Common myeloid progenitor, CD34-positive (primary cell): ENCODE data around the gene GLI3.

Experiments
- CTCF ChIA-PET: fragments of 350-600 bp; sonication (Branson Sonifier 250); formaldehyde crosslinking; loops from one replicate; lab custom pipeline; 2021; ENCODE audit warnings: antibody characterized with exemption; lab: Charles Lee
- POLR2A ChIA-PET: fragments of 350-600 bp; sonication (Branson Sonifier 250); formaldehyde crosslinking; loops from one replicate; lab custom pipeline; 2021; ENCODE audit warnings: antibody characterized with exemption; lab: Charles Lee
- DNase-seq, 3 donors: peaks; one replicate each; pipeline versions ENCODE4 v3.0.0 to v3.0.0-alpha.2; 2013
- H3K27ac ChIP-seq, 2 experiments: 1 replicate in 1 of 2; 2 replicates in 1 of 2; pipeline ENCODE4 v1.7.0; 2013; ENCODE audit warnings: inconsistent platforms in 2 of 2, low read length in 2 of 2, mild to moderate bottlenecking in 2 of 2, low read depth in 1 of 2, moderate library complexity in 1 of 2; ENCODE audit not compliant: severe bottlenecking in 2 of 2, insufficient read depth in 1 of 2, poor library complexity in 1 of 2
- H3K27me3 ChIP-seq, 5 experiments: replicated peaks in 2 of 5; 1 replicate in 3 of 5; 2 replicates in 2 of 5; pipeline versions ENCODE4 v1.6.1 to v1.7.0; 2013; ENCODE audit warnings: low read length in 4 of 5, mild to moderate bottlenecking in 2 of 5, moderate library complexity in 2 of 5, inconsistent platforms in 1 of 5; ENCODE audit not compliant: insufficient read depth in 5 of 5, control insufficient read depth in 4 of 5
- H3K36me3 ChIP-seq, 4 experiments: 1 replicate in 2 of 4; 2 replicates in 2 of 4; pipeline versions ENCODE4 v1.6.1 to v1.7.0; 2013; ENCODE audit warnings: low read length in 3 of 4, control low read depth in 1 of 4, mild to moderate bottlenecking in 1 of 4; ENCODE audit not compliant: control insufficient read depth in 4 of 4, insufficient read depth in 4 of 4
- H3K4me1 ChIP-seq, 4 experiments: 1 replicate in 3 of 4; 2 replicates in 1 of 4; pipeline versions ENCODE4 v1.6.1 to v1.7.1; 2013; ENCODE audit warnings: low read length in 3 of 4, mild to moderate bottlenecking in 3 of 4, control low read depth in 1 of 4, inconsistent platforms in 1 of 4, moderate library complexity in 1 of 4; ENCODE audit not compliant: control insufficient read depth in 4 of 4, insufficient read depth in 4 of 4; ENCODE audit errors: control extremely low read depth in 1 of 4
- H3K4me3 ChIP-seq, 7 experiments: 1 replicate in 4 of 7; 2 replicates in 3 of 7; pipeline versions ENCODE4 v1.5.1 to v1.7.0; 2013; ENCODE audit warnings: mild to moderate bottlenecking in 7 of 7, low read length in 6 of 7, moderate library complexity in 6 of 7, inconsistent platforms in 2 of 7, low read depth in 2 of 7, control low read depth in 1 of 7; ENCODE audit not compliant: insufficient read depth in 4 of 7, control insufficient read depth in 1 of 7; ENCODE audit errors: extremely low read depth in 1 of 7
- H3K9me3 ChIP-seq, 5 experiments: 1 replicate in 4 of 5; 2 replicates in 1 of 5; pipeline versions ENCODE4 v1.6.1 to v1.7.1; 2013; ENCODE audit warnings: low read length in 4 of 5, mild to moderate bottlenecking in 2 of 5, inconsistent platforms in 1 of 5, low read depth in 1 of 5, moderate library complexity in 1 of 5; ENCODE audit not compliant: control insufficient read depth in 4 of 5, insufficient read depth in 2 of 5; ENCODE audit errors: control extremely low read depth in 1 of 5
- WGBS: methylation state at CpG from one replicate; pipeline ENCODE4 v1.1.5; 2013; ENCODE audit not compliant: insufficient coverage; 5-methylcytosine and 5-hydroxymethylcytosine counted together

GLI3 gene

DNA sequence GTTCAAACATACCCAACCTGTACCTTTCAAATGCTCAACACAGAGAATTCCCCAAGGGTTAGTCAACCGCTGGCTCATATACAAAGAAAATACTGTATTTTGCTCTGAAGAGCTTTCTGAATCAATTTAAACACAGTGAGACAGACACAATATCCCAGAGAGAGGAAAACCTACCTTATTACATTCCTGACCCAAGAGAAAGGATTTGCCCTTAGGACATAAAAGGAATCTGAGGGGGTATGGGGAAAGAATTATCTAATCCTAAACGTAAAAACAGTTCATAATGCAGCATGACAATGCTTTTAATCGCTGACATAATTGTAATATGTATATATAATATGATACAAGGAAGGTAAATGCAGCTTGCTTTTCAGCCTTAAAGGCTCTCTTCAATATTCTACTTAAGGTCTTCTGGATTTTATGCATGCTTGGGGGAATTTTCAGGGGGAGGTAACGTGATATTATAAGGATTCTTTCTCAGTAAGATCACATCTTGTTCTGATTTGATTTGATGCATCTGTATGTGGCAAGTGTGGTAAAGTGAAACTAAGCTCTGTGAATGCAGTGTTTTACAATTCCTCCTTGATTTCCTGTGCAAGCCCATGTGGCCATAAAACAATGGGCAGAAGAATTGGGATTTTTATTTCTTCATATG lies 240.5 kb downstream of the GLI3 start:
- Histone ChIP-seq H3K27ac (no peak overlapping the region), H3K4me1 (no peaks in the 10 kb centered on the region), H3K4me3 (no peak overlapping the region), H3K27me3 (peaks cover 0 to 2% (median 0%) of the 10 kb centered on the region in 5 experiments), H3K36me3 (no peaks in the 10 kb centered on the region), H3K9me3 (no peaks in the 10 kb centered on the region)
- ChIA-PET CTCF (no interaction called here), POLR2A (interaction anchor here (1.0 kb wide), 1 partner anchor 14 kb away, joined by 4 read pairs; no protein-coding TSS in a partner anchor)
- WGBS, result 100% methylated on average over 1 of the region's 4 CpGs
- DNase-seq, result no peak

DNA sequence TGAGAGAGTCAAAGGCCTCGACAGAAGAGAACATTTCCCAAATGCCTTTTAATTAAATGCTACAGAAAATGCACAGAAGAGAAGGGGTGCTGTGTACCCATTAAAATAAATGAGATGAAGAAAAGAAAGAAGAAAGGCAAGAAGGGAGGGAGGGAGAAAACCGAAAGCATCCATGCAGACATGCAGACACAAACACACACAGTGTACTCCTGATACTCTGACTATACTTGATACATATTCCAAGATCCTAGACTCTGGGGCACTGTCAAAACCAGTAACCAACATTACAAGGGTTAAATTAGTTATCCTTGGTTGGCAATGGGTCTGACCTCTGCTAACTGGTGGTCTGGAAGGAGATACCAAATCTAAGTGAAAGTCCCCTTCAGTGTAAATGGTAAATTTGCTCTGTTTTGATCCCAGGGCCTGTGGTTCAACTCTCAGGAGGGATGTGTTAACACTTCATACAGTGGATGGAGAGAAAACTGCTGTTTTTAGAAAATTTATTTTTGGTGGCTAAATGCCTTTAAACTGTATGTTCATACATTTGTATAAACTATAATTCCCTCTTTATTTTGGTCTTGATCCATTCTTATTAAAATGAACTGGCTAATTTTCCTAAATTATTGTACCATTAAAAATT lies 241.3 kb downstream of the GLI3 start:
- Histone ChIP-seq H3K4me3 (no peak overlapping the region), H3K4me1 (no peaks in the 10 kb centered on the region), H3K27me3 (peaks cover 0 to 2% (median 0%) of the 10 kb centered on the region in 5 experiments), H3K27ac (no peak overlapping the region), H3K36me3 (no peaks in the 10 kb centered on the region), H3K9me3 (no peaks in the 10 kb centered on the region)
- ChIA-PET POLR2A (no interaction called here), CTCF (no interaction called here)
- no CpG with 5 or more reads among the region's 2 CpGs for WGBS
- DNase-seq, result no peak

DNA sequence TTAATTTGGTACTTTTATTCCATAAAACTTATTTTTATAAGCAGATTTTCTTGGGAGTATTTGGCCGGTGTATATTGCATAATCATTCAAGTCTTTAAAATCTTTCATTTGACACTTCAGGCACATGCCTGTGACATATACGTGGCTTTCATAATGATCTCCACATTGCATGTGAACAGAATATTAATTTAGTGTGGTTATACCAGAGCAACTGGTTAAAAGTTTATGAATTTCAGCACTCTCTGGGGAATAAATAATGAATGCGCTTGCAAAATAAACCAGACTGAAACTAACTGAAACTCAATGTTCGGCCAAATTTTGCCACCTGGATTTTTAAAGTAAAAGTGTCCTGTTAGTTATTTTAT lies 242.3 kb downstream of the GLI3 start:
- 100% methylated on average over 1 of the region's 4 CpGs for whole genome bisulfite sequencing
- no peak for DNase-seq
- Histone ChIP-seq H3K4me3 (no peak overlapping the region), H3K9me3 (no peaks in the 10 kb centered on the region), H3K36me3 (no peaks in the 10 kb centered on the region), H3K4me1 (no peaks in the 10 kb centered on the region), H3K27me3 (peaks cover 0 to 2% (median 0%) of the 10 kb centered on the region in 5 experiments), H3K27ac (no peak overlapping the region)
- ChIA-PET POLR2A (no interaction called here), CTCF (no interaction called here)

DNA sequence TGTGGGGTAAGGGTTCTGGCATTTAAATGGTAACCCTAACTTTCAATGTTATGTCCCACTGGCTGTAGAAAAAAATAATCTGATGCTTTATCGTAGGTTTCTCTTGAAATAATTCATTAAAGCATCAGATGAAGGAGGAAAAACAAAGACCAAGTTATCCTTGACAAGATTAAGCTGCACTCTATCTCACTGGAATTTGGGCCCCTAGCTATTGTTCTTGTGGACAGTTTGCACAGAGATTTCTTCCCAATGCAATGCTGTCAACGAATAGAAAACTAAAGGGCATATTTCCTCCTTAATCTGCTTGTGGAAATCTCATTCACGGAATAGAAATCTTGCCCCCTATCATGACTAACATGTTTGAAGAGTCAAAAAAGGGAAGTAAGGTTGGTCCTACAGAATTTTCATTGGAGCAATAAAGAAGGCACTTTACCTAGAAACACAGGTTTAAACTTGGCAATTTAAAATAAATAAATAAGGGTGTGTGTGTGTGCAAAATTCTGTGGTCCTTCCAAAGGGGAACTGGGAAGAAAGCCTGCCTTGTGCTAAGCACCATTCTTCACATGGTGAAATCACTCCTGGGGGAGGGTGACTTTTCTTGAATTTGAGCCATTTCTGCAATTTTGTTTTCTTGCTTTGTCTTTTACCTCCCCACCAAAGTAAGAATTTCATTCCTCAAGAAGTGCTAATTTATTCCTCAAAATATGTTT lies 242.8 kb downstream of the GLI3 start:
- POLR2A ChIA-PET, result no interaction called here
- Histone ChIP-seq H3K27me3 (peaks cover 0 to 2% (median 0%) of the 10 kb centered on the region in 5 experiments), H3K27ac (no peak overlapping the region), H3K4me1 (no peaks in the 10 kb centered on the region), H3K4me3 (no peak overlapping the region), H3K9me3 (no peaks in the 10 kb centered on the region), H3K36me3 (no peaks in the 10 kb centered on the region)
- CTCF ChIA-PET, result no interaction called here
- DNase-seq, result peak in 2 of 3 donors; percentile 37 to 43
- 44% methylated on average over 3 of the region's 3 CpGs for WGBS

DNA sequence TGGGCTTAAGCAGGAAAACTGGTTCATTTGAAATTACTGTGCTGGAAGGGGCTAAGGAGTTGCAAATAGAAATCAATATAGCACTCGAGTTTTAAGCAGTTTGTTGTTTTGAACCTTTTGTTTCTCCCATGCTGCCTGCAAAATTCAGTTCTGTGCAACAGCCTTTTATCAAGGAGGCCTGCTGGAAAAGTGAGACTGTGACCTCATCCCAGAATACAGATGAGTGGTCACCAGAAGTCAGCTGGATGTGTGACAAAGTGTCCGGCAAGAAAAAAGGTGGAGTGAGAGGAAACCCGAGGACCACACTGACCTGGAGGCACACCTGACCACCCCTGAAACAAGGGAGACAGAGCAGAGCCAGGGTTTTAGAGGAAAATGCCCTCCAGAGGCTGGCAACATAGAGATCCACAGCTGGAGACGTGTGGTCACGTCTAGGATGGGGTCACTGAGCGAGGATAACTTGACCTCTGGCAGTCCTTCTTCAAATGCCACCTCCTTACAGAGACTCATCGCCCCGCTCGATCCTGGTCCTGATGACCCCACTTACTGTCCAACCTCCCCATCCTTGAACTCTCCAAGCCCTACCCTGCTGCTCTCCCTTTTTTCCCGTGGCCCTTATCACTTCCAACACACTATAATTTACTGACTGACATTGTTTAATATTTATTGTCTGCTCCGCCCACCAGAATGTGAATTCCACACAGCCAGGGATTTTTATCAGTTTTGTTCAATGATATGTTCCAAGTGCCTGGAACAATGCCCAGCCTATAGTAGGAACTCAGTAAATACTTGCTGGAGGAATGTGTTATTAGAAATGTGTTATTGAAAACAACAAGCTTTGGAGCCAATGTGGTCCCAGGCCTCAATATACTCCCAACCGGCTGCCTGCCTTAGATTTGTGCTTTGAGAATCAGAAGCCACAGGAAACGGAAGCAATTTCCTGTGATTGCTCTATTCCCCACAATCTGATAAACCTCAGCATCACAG lies 243.8 kb downstream of the GLI3 start:
- H3K36me3 ChIP-seq, result no peaks in the 10 kb centered on the region
- ChIA-PET POLR2A (no interaction called here), CTCF (interaction anchor here (1.0 kb wide), 1 partner anchor 13 kb away, joined by 5 read pairs; no protein-coding TSS in a partner anchor)
- no peak overlapping the region for H3K4me3 ChIP-seq
- 78% methylated on average over 13 of the region's 13 CpGs for WGBS
- no peaks in the 10 kb centered on the region for H3K4me1 ChIP-seq
- peaks cover 0 to 2% (median 0%) of the 10 kb centered on the region in 5 experiments for H3K27me3 ChIP-seq
- no peak overlapping the region for H3K27ac ChIP-seq
- no peaks in the 10 kb centered on the region for H3K9me3 ChIP-seq
- DNase-seq, result no peak

DNA sequence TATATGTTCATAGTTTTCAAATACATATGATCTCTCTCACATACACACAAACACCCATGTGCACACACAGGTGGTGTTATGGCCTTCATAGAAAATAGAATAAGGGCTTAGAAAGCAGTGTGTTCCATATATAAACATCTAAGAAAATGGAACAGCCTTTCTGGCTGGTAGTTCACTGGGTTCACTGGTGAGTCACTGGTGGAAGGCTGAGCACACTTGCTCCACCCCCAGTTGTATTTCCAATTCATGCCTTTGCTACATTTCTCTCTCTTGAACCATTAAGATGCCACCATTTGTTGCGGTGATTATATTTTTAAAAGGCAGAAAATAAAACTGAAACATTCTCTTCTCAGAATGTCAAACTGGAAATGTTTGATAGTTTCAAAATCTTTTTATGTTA lies 252.1 kb downstream of the GLI3 start:
- Histone ChIP-seq H3K9me3 (no peaks in the 10 kb centered on the region), H3K4me3 (no peak overlapping the region), H3K4me1 (no peaks in the 10 kb centered on the region), H3K36me3 (no peaks in the 10 kb centered on the region), H3K27me3 (peaks cover 0 to 2% (median 0%) of the 10 kb centered on the region in 5 experiments), H3K27ac (no peak overlapping the region)
- ChIA-PET CTCF (interaction anchor here (12.6 kb wide), 1 partner anchor 41 kb away, joined by 164 read pairs; no protein-coding TSS in a partner anchor), POLR2A (no interaction called here)
- no peak for DNase-seq
- no CpG with 5 or more reads among the region's 1 CpG for WGBS
